PFSK-1 (cell line): ENCODE results near the gene GNAS-AS1.

Source experiments
- FOXP2 ChIP-seq: optimal IDR thresholded peaks from 2 replicates; pipeline ENCODE3; 2011; ENCODE audit warnings: borderline replicate concordance, control low read depth, inconsistent platforms; ENCODE audit not compliant: insufficient read depth; ENCODE audit errors: extremely low read length, extremely low read depth
- POLR2AphosphoS5 ChIP-seq: IDR thresholded peaks from 2 replicates; pipeline ENCODE4 v1.6.1; 2012; ENCODE audit warnings: low read depth, mild to moderate bottlenecking, control low read depth, low read length, moderate library complexity
- REST ChIP-seq, 2 experiments: IDR thresholded peaks; 2 replicates each; pipeline versions ENCODE4 v1.6.1 to v1.8.0; 2011 to 2012; ENCODE audit warnings: low read depth in 2 of 2, low read length in 2 of 2, control low read depth in 1 of 2, inconsistent platforms in 1 of 2, mild to moderate bottlenecking in 1 of 2, moderate library complexity in 1 of 2; ENCODE audit not compliant: insufficient read depth in 1 of 2
- SIN3A ChIP-seq: IDR thresholded peaks from 2 replicates; pipeline ENCODE4 v1.6.1; 2012; ENCODE audit warnings: mild to moderate bottlenecking, low read length, moderate library complexity, borderline replicate concordance; ENCODE audit not compliant: insufficient read depth
- TAF1 ChIP-seq: IDR thresholded peaks from 2 replicates; pipeline ENCODE4 v1.6.1; 2012; ENCODE audit warnings: low read length, control low read depth, borderline replicate concordance; ENCODE audit not compliant: insufficient read depth

GNAS-AS1 gene

GRCh38 chr20:58863044-58863790 lies 12.5 kb upstream of the GNAS-AS1 start:
- TF ChIP-seq SIN3A (no peak), FOXP2 (no peak), POLR2AphosphoS5 (no peak), TAF1 (no peak), REST (IDR thresholded peaks at IDR 0.05; ENCODE audit: insufficient read depth in 1 of 2, low read depth in 2 of 2, low read length in 2 of 2) (no peak)

- TF ChIP-seq SIN3A, result no peak
- TF ChIP-seq TAF1, result no peak
- TF ChIP-seq FOXP2, result no peak
- TF ChIP-seq POLR2AphosphoS5, result no peak
- no peak for TF ChIP-seq REST (IDR thresholded peaks at IDR 0.05; ENCODE audit: insufficient read depth in 1 of 2, low read depth in 2 of 2, low read length in 2 of 2)
These were observed 5.0 kb upstream of the GNAS-AS1 start for GRCh38 chr20:58855506-58856389.

- TF ChIP-seq SIN3A, result no peak
- no peak for TF ChIP-seq TAF1
- no peak for TF ChIP-seq FOXP2
- TF ChIP-seq REST (IDR thresholded peaks at IDR 0.05; ENCODE audit: insufficient read depth in 1 of 2, low read depth in 2 of 2, low read length in 2 of 2), result no peak
- no peak for TF ChIP-seq POLR2AphosphoS5
These were observed 4.2 kb upstream of the GNAS-AS1 start for GRCh38 chr20:58854638-58855471.

GRCh38 chr20:58853976-58854637 lies 3.4 kb upstream of the GNAS-AS1 start:
- TF ChIP-seq TAF1, result no peak
- no peak for TF ChIP-seq REST (IDR thresholded peaks at IDR 0.05; ENCODE audit: insufficient read depth in 1 of 2, low read depth in 2 of 2, low read length in 2 of 2)
- TF ChIP-seq FOXP2, result no peak
- no peak for TF ChIP-seq POLR2AphosphoS5
- no peak for TF ChIP-seq SIN3A
